Kidney (tissue), 14 donors: ENCODE results near the gene CRX. TPM values are rescaled to one million over a fixed set of nuclear protein-coding genes. Genes with fewer than 3 reads are reported as not detected.
A peak's percentile ranks its signal among the peaks of the same experiment; 100 is the strongest.

Source experiments
- DNase-seq, 5 donors: peaks; one replicate each; pipeline ENCODE4 v3.0.0-alpha.2; 2013 to 2020
- FAIRE-seq: peaks from 2 replicates; lab custom pipeline; 2012; peaks lifted over from hg19 to GRCh38; lab: Jason Lieb, UNC
- H3K27ac ChIP-seq, 2 donors: one replicate each; pipeline ENCODE4 v1.7.0; 2013; ENCODE audit warnings: low read depth in 2 of 2, low read length in 2 of 2, inconsistent platforms in 1 of 2
- H3K27me3 ChIP-seq: one replicate; pipeline ENCODE4 v1.7.1; 2013; ENCODE audit warnings: low read length, inconsistent platforms; ENCODE audit not compliant: control insufficient read depth, insufficient read depth
- H3K36me3 ChIP-seq, 3 donors: one replicate each; pipeline versions ENCODE4 v1.7.0 to v1.7.1; 2013; ENCODE audit warnings: low read length in 3 of 3, control low read depth in 1 of 3, inconsistent platforms in 1 of 3; ENCODE audit not compliant: insufficient read depth in 3 of 3, control insufficient read depth in 2 of 3
- H3K4me1 ChIP-seq, 3 donors: one replicate each; pipeline versions ENCODE4 v1.7.0 to v1.7.1; 2013; ENCODE audit warnings: low read length in 3 of 3, inconsistent platforms in 1 of 3, low read depth in 1 of 3; ENCODE audit not compliant: control insufficient read depth in 2 of 3, insufficient read depth in 2 of 3
- H3K4me3 ChIP-seq, 3 donors: one replicate each; pipeline versions ENCODE4 v1.7.0 to v1.8.1; 2013; ENCODE audit warnings: low read length in 3 of 3, control low read depth in 1 of 3, inconsistent platforms in 1 of 3
- H3K9ac ChIP-seq, 3 donors: one replicate each; pipeline versions ENCODE4 v1.7.0 to v1.7.1; 2013; ENCODE audit warnings: low read length in 3 of 3, control low read depth in 1 of 3, inconsistent platforms in 1 of 3
- H3K9me3 ChIP-seq, 3 donors: one replicate each; pipeline versions ENCODE4 v1.7.0 to v1.7.1; 2013; ENCODE audit warnings: low read length in 3 of 3, control low read depth in 1 of 3, inconsistent platforms in 1 of 3; ENCODE audit not compliant: control insufficient read depth in 2 of 3, insufficient read depth in 1 of 3
- intact Hi-C: fragments of 100-400 bp; cut with DNase I; formaldehyde crosslinking; loops from one replicate; pipeline ENCODE4 v1.11.1; 2022
- polyA plus RNA-seq: library from polyadenylated mRNA; stranded (reverse); fragments of 350-450 nt; fragmentation: Illumina TruSeq; extraction: RNeasy Lipid Tissue Mini Kit (QIAGEN cat#74804); gene quantifications from one replicate; pipeline ENCODE4 v1.2.3, GENCODE V29; 2014; ENCODE audit warnings: low read depth, low replicate concordance; ENCODE audit not compliant: insufficient read depth
- total RNA-seq: library from RNA; stranded (reverse); fragmentation: NEBNext Ultra II Directional; extraction: Animal tissue kit (Norgen Biotek cat#: 25700); gene quantifications from one replicate; pipeline ENCODE4 v1.2.1, GENCODE V29; 2021
- TF ChIP-seq, protein P1 (sequence below): IDR thresholded peaks from 3 replicates; pipeline ENCODE4 v1.5.1; 2012; ENCODE audit warnings: mild to moderate bottlenecking, moderate library complexity, borderline replicate concordance; ENCODE audit not compliant: insufficient read depth; ENCODE audit errors: extremely low read depth
- donor health status: control.
- donor health status: control.
- donor health status: control.
- donor health status: control.
- donor health status: control.
- donor health status: DM: yes; HTN: yes; CAD: no.
- donor health status: Normal renal cell carcinoma (clear cell type).

Gene CRX
- total and polyA plus RNA-seq, 2 donors from 2014 or later = not detected

DNA sequence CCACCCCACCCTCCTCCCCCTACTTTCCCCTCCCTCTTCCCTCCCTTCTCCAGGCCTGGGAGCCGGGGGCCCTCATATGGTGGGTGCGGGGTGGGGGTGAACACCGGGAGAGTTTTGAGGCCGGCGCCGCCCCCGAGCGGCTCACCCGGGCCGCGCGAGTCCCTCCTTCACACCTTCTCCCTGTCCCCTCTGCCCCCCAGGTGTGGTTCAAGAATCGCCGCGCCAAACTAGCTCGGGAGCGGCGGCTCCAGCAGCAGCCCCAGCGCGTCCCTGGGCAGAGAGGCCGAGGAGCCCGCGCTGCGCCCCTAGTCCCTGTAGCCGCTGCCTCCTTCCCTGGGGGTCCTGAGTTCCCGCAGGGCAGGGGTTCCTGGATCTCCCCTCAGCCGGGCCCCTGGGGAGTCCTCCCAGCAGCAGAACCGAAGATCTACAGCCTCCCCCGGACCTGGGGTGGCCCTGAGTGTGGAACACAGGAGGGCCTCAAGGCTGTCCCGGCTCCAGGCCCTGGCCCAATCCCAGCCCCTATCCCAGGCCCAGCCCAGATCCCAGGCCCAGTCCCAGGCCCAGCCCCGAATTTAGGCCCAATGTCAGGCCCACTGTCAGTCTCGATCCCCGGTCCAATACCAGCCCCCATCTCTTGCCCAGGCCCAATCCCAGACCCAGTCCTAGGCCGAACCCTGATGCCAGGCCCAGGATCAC lies 39.0 kb downstream of the CRX start:
- Histone ChIP-seq H3K36me3 (no peaks in the 10 kb centered on the region), H3K27ac (no peak overlapping the region), H3K4me3 (no peak overlapping the region), H3K27me3 (no peaks in the 10 kb centered on the region), H3K9me3 (peaks cover 0 to 3% (median 3%) of the 10 kb centered on the region in 3 donors), H3K4me1 (no peaks in the 10 kb centered on the region), H3K9ac (no peak overlapping the region)
- DNase-seq = peak in 1 of 5 donors; percentile 37
- intact Hi-C loops = no loop called here
- FAIRE-seq = no peak
- TF ChIP-seq, protein P1, sequence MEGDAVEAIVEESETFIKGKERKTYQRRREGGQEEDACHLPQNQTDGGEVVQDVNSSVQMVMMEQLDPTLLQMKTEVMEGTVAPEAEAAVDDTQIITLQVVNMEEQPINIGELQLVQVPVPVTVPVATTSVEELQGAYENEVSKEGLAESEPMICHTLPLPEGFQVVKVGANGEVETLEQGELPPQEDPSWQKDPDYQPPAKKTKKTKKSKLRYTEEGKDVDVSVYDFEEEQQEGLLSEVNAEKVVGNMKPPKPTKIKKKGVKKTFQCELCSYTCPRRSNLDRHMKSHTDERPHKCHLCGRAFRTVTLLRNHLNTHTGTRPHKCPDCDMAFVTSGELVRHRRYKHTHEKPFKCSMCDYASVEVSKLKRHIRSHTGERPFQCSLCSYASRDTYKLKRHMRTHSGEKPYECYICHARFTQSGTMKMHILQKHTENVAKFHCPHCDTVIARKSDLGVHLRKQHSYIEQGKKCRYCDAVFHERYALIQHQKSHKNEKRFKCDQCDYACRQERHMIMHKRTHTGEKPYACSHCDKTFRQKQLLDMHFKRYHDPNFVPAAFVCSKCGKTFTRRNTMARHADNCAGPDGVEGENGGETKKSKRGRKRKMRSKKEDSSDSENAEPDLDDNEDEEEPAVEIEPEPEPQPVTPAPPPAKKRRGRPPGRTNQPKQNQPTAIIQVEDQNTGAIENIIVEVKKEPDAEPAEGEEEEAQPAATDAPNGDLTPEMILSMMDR = no peak

GRCh38 chr19:47861630-47862029 lies 39.9 kb downstream of the CRX start:
- Histone ChIP-seq H3K9me3 (peaks cover 0 to 3% (median 3%) of the 10 kb centered on the region in 3 donors), H3K27ac (no peak overlapping the region), H3K4me3 (no peak overlapping the region), H3K9ac (no peak overlapping the region), H3K27me3 (no peaks in the 10 kb centered on the region), H3K36me3 (no peaks in the 10 kb centered on the region), H3K4me1 (no peaks in the 10 kb centered on the region)
- DNase-seq (no peak), FAIRE-seq (no peak)
- intact Hi-C loops = no loop called here
- TF ChIP-seq, protein P1 = no peak

DNA sequence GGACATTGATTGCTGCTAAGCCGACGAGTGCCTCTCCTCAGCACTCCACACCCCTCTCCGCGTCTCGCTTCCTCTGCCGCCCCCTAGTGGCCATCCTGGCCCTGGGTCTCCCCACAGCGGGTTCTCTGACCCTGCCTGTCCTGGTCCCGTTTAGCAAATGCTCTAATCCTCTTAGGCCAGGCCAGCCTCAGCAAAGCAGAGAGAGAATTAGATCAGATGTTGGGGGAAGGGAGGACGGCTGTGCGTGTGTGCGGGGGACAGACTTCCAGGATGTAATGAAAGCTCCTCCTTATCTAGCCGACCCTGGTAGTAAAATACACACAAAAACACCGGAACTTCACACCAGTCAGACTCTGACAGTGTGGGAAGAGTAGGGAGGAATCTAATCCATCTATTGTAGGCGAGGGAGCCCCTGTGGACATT lies 41.8 kb downstream of the CRX start:
- no peaks in the 10 kb centered on the region for H3K27me3 ChIP-seq
- DNase-seq (peak; percentile 89 to 91 (median 90)), FAIRE-seq (peak; percentile 65)
- H3K9ac ChIP-seq = no peak overlapping the region
- no peak overlapping the region for H3K27ac ChIP-seq
- H3K9me3 ChIP-seq = peaks cover 0 to 3% (median 3%) of the 10 kb centered on the region in 3 donors
- no peaks in the 10 kb centered on the region for H3K4me1 ChIP-seq
- intact Hi-C loops = no loop called here
- no peak overlapping the region for H3K4me3 ChIP-seq
- H3K36me3 ChIP-seq = no peaks in the 10 kb centered on the region
- TF ChIP-seq, protein P1 = peak; percentile 82
